Suppressor macrophage treated with lipopolysaccharide for 1 hour (primary cell): ENCODE measurements around the gene ERF.
A peak's percentile ranks its signal among the peaks of the same experiment; 100 is the strongest.

ENCODE experiments used
- DNase-seq, 3 donors: peaks; one replicate each; pipeline ENCODE4 v3.0.0-alpha.2; 2020 to 2022

The ERF gene

DNA sequence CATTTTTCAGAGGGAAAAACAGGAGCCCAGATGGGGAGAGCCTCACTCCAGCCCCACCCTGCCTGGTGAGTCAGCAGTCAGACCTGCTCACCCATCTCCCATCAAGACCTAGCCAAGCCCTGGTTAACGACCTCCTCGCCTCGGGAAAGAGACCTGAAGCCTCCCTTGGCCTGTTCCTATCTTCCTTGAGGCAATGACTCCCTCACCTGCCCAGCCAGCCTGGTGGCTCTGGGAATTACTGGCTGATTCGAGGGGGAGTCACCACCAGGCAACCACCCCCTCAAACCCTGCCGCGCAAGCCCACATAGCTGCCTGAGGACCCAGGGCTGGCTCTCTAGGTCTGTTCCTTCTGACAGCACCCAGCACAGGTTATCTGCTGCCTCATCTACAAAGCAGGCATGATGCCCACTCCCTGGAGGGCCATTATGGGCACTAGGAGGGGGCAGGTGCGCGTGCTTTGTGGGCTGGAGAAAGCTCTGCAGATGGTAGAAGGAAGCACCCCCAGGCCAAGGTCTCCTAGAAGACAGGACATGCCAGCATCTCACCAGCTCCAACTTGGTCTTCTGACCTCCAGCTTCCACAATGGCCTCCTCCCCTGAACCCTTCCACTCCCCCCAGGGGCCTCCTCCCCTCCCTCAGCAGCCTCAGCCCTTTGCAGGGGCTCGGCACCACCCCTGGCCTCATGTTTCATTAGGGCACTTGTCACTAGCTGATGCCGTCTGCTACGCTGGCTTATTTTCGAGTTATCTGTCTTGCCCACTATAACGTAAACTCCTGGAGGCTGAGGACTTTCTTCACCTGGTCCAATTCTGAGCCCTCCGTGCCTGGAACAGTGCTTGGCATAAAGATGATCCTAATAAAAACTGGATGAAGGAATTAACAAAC lies 47.8 kb downstream of the ERF start:
- DNase-seq, result no peak

- DNase-seq, result no peak
Observed at GRCh38 chr19:42204664-42205063, 50.3 kb downstream of the ERF start.

GRCh38 chr19:42203700-42204099 lies 51.2 kb downstream of the ERF start:
- no peak for DNase-seq

- peak; percentile 51 to 63 (median 58) for DNase-seq
Observed at GRCh38 chr19:42202290-42202880, 52.5 kb downstream of the ERF start.

DNA sequence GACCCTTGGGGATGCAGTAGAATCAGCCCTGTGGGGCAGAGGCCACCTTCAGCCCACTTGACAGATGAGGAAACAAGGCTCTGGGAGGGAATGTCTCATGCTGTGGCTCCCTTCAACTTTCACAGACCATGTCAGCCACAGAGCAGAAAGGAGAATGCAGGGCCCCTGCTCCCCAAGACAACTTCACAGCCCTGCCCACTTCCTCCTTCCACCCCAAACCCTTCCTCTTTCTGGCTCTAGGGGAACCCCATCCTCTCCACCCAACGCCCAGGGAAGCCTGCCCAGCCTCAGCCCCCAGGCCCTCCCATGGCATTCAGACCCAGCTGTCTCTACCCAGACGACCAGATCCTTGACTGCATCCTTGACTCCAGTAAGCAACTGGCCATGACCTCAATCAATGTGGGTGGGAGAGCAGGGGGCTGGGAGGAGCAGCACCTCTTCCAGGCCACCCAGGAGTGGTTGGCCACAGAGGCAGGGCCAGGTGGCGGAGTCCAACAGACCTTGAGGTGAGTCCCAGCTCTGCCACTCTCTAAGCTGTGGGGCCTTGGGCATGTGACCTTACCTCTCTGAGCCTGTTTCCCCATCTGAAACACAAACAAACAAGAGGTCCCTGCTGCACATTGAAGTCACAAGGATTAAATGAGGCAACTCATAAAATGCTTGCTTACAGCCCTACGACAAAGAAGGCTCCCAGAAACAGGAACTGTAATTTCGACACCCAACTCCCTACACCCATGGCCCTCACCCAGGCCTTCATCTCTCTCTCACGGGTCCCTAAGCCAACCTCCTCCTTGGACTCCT lies 53.2 kb downstream of the ERF start:
- peak; percentile 93 to 94 (median 94) for DNase-seq

DNA sequence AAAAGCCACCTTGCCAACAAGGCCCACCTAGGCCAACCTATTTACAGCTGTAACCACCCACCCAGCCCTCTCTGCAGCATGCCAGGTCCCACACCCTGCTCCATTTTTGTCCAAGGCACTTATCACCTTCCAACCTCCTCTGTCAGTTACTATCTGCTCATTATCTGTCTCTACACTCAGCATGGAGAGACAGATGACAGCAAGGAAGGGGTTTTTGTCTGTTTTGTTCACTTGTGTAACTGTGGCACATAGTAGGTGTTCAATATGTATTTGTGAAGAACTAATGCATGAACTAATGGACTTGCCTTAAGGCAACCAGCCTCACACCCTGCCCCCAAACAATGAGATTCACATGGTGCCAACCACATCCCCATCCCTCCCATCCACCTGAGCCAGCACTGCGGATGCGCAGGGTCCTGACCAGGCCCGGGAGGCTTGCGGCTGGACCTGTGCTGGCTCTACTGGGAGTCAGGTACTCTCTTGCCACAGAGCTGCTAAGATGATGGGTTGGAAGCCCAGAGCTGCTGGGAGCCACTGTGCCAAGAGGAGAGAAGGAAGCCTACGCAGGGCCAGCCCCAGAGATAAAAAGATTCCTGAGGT lies 54.7 kb downstream of the ERF start:
- peak in 1 of 3 donors; percentile 48 for DNase-seq

DNA sequence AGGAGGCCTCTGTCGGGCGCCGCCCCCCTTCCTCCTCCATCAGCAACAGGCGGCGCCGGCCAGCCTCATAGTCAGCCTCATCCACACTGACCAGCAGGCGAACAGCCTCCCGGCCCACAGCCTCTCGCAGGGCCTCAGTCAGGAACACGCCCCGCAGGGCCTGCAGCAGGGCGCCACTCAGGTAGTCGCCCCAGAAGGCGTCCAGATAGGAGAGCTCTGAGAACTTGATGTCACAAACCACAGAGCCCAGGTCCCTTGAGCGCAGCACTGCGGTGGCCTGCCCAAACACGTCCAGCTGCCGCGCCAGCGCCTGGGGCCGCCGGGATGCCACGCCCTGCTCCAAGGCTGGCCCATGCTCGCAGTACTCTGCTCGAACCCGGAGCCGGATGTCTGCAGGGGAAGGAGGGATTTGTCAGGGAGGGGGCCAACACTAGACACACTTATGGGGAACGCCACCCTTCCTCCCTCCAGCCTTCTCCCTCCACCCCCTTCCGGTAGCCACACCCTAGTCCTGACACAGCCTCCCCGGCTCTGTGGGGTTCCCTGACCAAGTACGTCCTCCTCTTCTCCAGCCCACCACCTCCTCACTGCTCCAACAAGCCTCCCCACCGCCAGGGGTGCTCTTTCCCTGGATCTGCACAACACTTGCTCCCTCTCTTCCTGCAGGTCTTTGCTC lies 55.4 kb downstream of the ERF start:
- peak; percentile 77 to 87 (median 81) for DNase-seq

- DNase-seq, result no peak
Observed at GRCh38 chr19:42198676-42199439, 56.1 kb downstream of the ERF start.
